WTC11 (cell line): ENCODE data around the gene CHAMP1. TPM values are rescaled to one million over a fixed set of nuclear protein-coding genes. Genes with fewer than 3 reads are reported as not detected.

Experiments
- ATAC-seq: fragments of 200-7000 bp; cut with Tn5 transposase; 2 replicates; pipeline ENCODE4 v1.10.0; 2021; ENCODE audit warnings: mild to moderate bottlenecking, moderate library complexity
- CTCF ChIA-PET: fragments of 300-600 bp; sonication (Branson Sonifier 250); formaldehyde crosslinking; loops from one replicate; lab custom pipeline; 2021; ENCODE audit warnings: antibody characterized with exemption; lab: Charles Lee
- POLR2A ChIA-PET: fragments of 350-600 bp; sonication (Branson Sonifier 250); formaldehyde crosslinking; loops from one replicate; lab custom pipeline; 2021; ENCODE audit warnings: antibody characterized with exemption; lab: Charles Lee
- DNase-seq: peaks from one replicate; pipeline ENCODE4 v3.0.0; 2021; ENCODE audit warnings: low spot score
- H3K27ac Mint-ChIP-seq: 2 replicates; pipeline ENCODE4 v1.8.0; 2021; ENCODE audit warnings: mixed read lengths
- H3K27me3 Mint-ChIP-seq: 2 replicates; pipeline ENCODE4 v1.8.0; 2021; ENCODE audit warnings: low read depth, mild to moderate bottlenecking, moderate library complexity, mixed read lengths
- H3K36me3 Mint-ChIP-seq: 2 replicates; pipeline ENCODE4 v1.8.0; 2021; ENCODE audit warnings: mixed read lengths
- H3K4me1 Mint-ChIP-seq: 2 replicates; pipeline ENCODE4 v1.8.0; 2022; ENCODE audit warnings: mixed read lengths
- H3K4me3 Mint-ChIP-seq: 2 replicates; pipeline ENCODE4 v1.8.0; 2021; ENCODE audit warnings: mild to moderate bottlenecking, moderate library complexity, mixed read lengths
- H3K9me3 Mint-ChIP-seq: 2 replicates; pipeline ENCODE4 v1.8.0; 2021; ENCODE audit warnings: mixed read lengths
- ATF1 ChIP-seq: sonication (generic); formaldehyde crosslinking; IDR thresholded peaks from 2 replicates; pipeline ENCODE4 v1.8.1; 2023; ENCODE audit warnings: mild to moderate bottlenecking, moderate library complexity, missing genetic modification reagents
- ELF4 ChIP-seq: sonication (generic); formaldehyde crosslinking; IDR thresholded peaks from 2 replicates; pipeline ENCODE4 v1.8.1; 2022; ENCODE audit warnings: low read depth, mild to moderate bottlenecking, moderate library complexity, missing genetic modification reagents
- HMGA2 ChIP-seq: fragments of 250-450 bp; sonication (Bioruptor Pico); IDR thresholded peaks from 2 replicates; pipeline ENCODE4 v1.4.0; 2021; ENCODE audit warnings: mild to moderate bottlenecking, moderate library complexity
- HMGXB4 ChIP-seq: sonication (generic); formaldehyde crosslinking; IDR thresholded peaks from 2 replicates; pipeline ENCODE4 v1.8.1; 2023; ENCODE audit warnings: mild to moderate bottlenecking, moderate library complexity, missing genetic modification reagents
- JUN ChIP-seq: sonication (generic); formaldehyde crosslinking; IDR thresholded peaks from 2 replicates; pipeline ENCODE4 v1.8.0; 2023; ENCODE audit warnings: mild to moderate bottlenecking, missing genetic modification reagents
- KAT7 ChIP-seq: sonication (generic); formaldehyde crosslinking; IDR thresholded peaks from 2 replicates; pipeline ENCODE4 v1.8.1; 2023; ENCODE audit warnings: missing genetic modification reagents, mild to moderate bottlenecking, borderline replicate concordance
- MAX ChIP-seq: sonication (generic); formaldehyde crosslinking; IDR thresholded peaks from 2 replicates; pipeline ENCODE4 v1.8.0; 2022; ENCODE audit warnings: mild to moderate bottlenecking, missing genetic modification reagents
- OVOL2 ChIP-seq: fragments of 250-450 bp; sonication (Bioruptor Pico); IDR thresholded peaks from 2 replicates; pipeline ENCODE4 v1.9.0; 2021; ENCODE audit warnings: mild to moderate bottlenecking, borderline replicate concordance
- PREB ChIP-seq: sonication (generic); formaldehyde crosslinking; IDR thresholded peaks from 2 replicates; pipeline ENCODE4 v1.8.1; 2022; ENCODE audit warnings: mild to moderate bottlenecking, missing genetic modification reagents, moderate library complexity, borderline replicate concordance
- SMAD3 ChIP-seq: sonication (generic); formaldehyde crosslinking; IDR thresholded peaks from 2 replicates; pipeline ENCODE4 v1.8.0; 2022; ENCODE audit warnings: missing genetic modification reagents, mild to moderate bottlenecking, borderline replicate concordance
- TEAD1 ChIP-seq: sonication (generic); formaldehyde crosslinking; IDR thresholded peaks from 2 replicates; pipeline ENCODE4 v1.8.0; 2022; ENCODE audit warnings: mild to moderate bottlenecking, missing genetic modification reagents
- USF1 ChIP-seq: sonication (generic); formaldehyde crosslinking; IDR thresholded peaks from 2 replicates; pipeline ENCODE4 v1.8.0; 2022; ENCODE audit warnings: mild to moderate bottlenecking, missing genetic modification reagents
- ZNF138 ChIP-seq: sonication (generic); formaldehyde crosslinking; conservative IDR thresholded peaks from 2 replicates; pipeline ENCODE4 v1.8.1; 2022; ENCODE audit warnings: mild to moderate bottlenecking, moderate library complexity, missing genetic modification reagents
- ZNF317 ChIP-seq: sonication (generic); formaldehyde crosslinking; IDR thresholded peaks from 2 replicates; pipeline ENCODE4 v1.8.1; 2023; ENCODE audit warnings: low read depth, mild to moderate bottlenecking, moderate library complexity, missing genetic modification reagents, borderline replicate concordance
- total RNA-seq: library from RNA; stranded (reverse); gene quantifications from 3 replicates; pipeline ENCODE4 v1.2.3, GENCODE V29; 2021

CHAMP1 gene
- total RNA-seq, 1 experiment from 2014 or later = 31.7 TPM

GRCh38 chr13:114296902-114297301 is 17.4 kb upstream of the CHAMP1 start:
- CTCF ChIA-PET = interaction anchor here (0.6 kb wide), 1 partner anchor 111 kb away, joined by 3 read pairs; no protein-coding TSS in a partner anchor
- H3K27ac Mint-ChIP-seq = no peak overlapping the region; the same call in 1 of the 2 replicates

GRCh38 chr13:114298866-114299265 is 15.4 kb upstream of the CHAMP1 start:
- POLR2A ChIA-PET = no interaction called here
- H3K27me3 Mint-ChIP-seq = no peaks in the 10 kb centered on the region
- DNase-seq = no peak
- peaks cover 61% of the 10 kb centered on the region for H3K36me3 Mint-ChIP-seq
- H3K4me3 Mint-ChIP-seq = no peak overlapping the region
- no peaks in the 10 kb centered on the region for H3K4me1 Mint-ChIP-seq
- no peaks in the 10 kb centered on the region for H3K9me3 Mint-ChIP-seq
- CTCF ChIA-PET = no interaction called here
- ATAC-seq = no peak
- no peak overlapping the region for H3K27ac Mint-ChIP-seq
- TF ChIP-seq ZNF317 (peak; percentile 63), JUN (CRISPR knock-in tag) (no peak)

More at GRCh38 chr13:114296902-114297301, 17.4 kb upstream of the CHAMP1 start:
- no peak for DNase-seq
- no peak overlapping the region for H3K4me3 Mint-ChIP-seq
- ATAC-seq = no peak
- H3K27me3 Mint-ChIP-seq = no peaks in the 10 kb centered on the region
- POLR2A ChIA-PET = no interaction called here
- no peaks in the 10 kb centered on the region for H3K4me1 Mint-ChIP-seq
- no peaks in the 10 kb centered on the region for H3K9me3 Mint-ChIP-seq
- TF ChIP-seq OVOL2 (no peak), ATF1 (CRISPR knock-in tag) (no peak), PREB (CRISPR knock-in tag) (no peak)
- TF ChIP-seq, all 79 proteins: peak for 0
- peaks cover 61% of the 10 kb centered on the region for H3K36me3 Mint-ChIP-seq

- no peaks in the 10 kb centered on the region for H3K4me1 Mint-ChIP-seq
- no peaks in the 10 kb centered on the region for H3K9me3 Mint-ChIP-seq
- no peaks in the 10 kb centered on the region for H3K27me3 Mint-ChIP-seq
- ChIA-PET POLR2A (no interaction called here), CTCF (no interaction called here)
- no peak for DNase-seq
- peaks cover 62% of the 10 kb centered on the region for H3K36me3 Mint-ChIP-seq
- ATAC-seq = no peak
- peak overlapping the region; percentile 18; the same call in 1 of the 2 replicates for H3K27ac Mint-ChIP-seq
- no peak overlapping the region for H3K4me3 Mint-ChIP-seq
- TF ChIP-seq USF1 (no peak), HMGA2 (CRISPR knock-in tag) (peak; percentile 42; the same call in 1 of the 2 replicates)
Observed at GRCh38 chr13:114299604-114300305, 14.5 kb upstream of the CHAMP1 start.

GRCh38 chr13:114303700-114304327 is 10.5 kb upstream of the CHAMP1 start:
- Mint-ChIP-seq H3K36me3 (peaks cover 58% of the 10 kb centered on the region), H3K27ac (no peak overlapping the region)
- no peak for DNase-seq
- CTCF ChIA-PET = no interaction called here
- no peak for TF ChIP-seq HMGXB4
- TF ChIP-seq TEAD1 (CRISPR knock-in tag) = no peak
- no peak for TF ChIP-seq ZNF138
- TF ChIP-seq SMAD3 (CRISPR knock-in tag) = no peak
- TF ChIP-seq MAX = no peak
- no peak for TF ChIP-seq ELF4 (CRISPR knock-in tag)
- TF ChIP-seq KAT7 (CRISPR knock-in tag) = no peak
- TF ChIP-seq, all 79 proteins: peak for 0
- no peaks in the 10 kb centered on the region for H3K27me3 Mint-ChIP-seq
- POLR2A ChIA-PET = no interaction called here
- H3K9me3 Mint-ChIP-seq = no peaks in the 10 kb centered on the region
- H3K4me3 Mint-ChIP-seq = no peak overlapping the region
- no peaks in the 10 kb centered on the region for H3K4me1 Mint-ChIP-seq
- ATAC-seq = no peak
